HG02588 (cell line): ENCODE measurements around the gene SELPLG.

Experiments used
- ATAC-seq: cut with Tn5 transposase; IDR thresholded peaks from one replicate; pipeline ENCODE4 v1.9.1; 2021; ENCODE audit warnings: mild to moderate bottlenecking, moderate library complexity; ENCODE audit not compliant: unreplicated experiment

The SELPLG gene

GRCh38 chr12:108605690-108606406 lies 27.8 kb downstream of the SELPLG start:
- ATAC-seq: no peak

DNA sequence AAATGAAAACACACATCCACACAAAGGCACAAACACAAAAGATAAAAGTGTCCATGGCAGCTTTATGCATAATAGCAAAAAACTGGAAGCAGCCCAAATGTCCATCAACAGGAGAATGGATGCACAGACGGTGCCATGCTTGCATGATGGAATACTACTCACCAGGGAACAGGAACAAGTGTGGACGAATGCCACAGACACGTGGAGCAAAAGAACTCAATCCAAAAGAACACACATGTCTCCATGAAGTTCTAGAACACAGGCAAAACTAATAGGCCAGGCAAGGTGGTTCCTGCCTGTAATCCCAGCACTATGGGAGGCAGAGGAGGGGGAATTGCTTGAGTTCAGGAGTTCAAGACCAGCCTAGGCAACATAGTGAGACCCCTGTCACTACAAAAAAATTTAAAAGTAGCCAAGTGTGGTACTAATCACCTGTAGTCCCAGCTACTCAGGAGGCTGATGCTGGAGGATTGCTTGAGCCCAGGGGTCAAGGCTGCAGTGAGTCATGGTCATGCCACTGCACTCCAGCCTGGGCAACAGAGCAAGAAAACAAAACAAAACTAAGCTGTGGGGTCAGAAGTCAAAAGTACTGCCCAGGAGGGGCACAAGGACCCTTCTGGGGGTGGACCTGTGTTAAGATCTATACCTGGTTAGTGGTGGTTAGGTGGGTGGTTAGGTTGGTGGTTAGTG lies 28.5 kb downstream of the SELPLG start:
- ATAC-seq: no peak

GRCh38 chr12:108604208-108604941 lies 29.3 kb downstream of the SELPLG start:
- no peak for ATAC-seq

DNA sequence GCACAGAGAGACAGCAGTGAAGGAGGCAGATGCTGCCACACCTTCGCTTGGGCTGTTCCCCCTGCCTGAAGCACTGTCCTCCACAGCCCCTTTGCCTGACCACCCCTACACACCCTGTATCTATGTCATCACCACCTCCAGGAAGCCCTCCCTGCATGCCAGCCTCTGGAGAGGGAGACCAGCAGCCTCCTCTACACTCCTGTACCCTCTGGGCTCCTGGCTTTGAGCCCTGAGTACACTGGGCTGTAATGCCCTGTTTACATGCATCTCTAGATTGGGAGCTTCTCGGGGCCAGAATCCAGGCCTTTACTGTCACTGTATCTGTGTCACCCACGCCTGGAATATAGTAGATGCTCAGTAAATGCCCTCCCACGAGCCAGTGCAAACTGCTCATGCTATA lies 30.0 kb downstream of the SELPLG start:
- no peak for ATAC-seq

DNA sequence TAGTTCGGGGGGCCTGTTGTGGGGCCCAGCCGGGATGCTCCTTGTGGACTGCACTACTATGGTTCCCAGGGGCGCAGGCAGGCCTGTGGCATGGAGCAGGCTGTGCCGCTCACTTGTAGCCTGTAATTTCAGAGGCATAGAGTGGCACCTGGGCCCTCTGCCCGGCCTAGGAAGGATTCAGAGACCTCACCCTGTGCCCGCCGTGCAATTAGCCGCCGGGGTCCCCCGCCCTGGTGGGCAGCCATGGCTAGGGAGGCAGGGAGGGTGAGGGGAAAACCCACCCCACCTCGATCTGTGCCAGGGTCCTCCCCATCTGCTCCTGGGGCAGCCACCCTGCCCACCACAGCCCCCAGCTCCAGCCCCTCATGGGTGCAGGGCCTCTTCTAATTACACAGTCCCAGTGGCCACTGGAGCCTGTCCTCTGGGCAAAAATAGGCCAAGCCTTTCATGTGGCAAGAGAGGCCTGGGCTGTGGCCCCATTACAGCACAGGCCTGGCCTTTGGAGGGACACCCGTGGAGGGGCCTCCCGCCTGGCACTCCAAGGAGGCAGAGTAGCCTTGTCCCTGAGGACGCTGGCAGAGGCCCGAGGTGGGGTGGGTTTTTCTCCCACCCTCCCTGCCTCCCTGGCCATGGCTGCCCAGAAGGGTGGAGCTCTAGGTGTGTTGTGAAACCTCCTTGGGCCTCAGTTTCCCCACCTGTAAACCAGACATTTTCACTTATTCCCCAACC lies 30.6 kb downstream of the SELPLG start:
- ATAC-seq: no peak

- ATAC-seq: no peak
Observed at GRCh38 chr12:108602209-108602705, 31.4 kb downstream of the SELPLG start.

- no peak for ATAC-seq
Observed at GRCh38 chr12:108600702-108601007, 33.0 kb downstream of the SELPLG start.

DNA sequence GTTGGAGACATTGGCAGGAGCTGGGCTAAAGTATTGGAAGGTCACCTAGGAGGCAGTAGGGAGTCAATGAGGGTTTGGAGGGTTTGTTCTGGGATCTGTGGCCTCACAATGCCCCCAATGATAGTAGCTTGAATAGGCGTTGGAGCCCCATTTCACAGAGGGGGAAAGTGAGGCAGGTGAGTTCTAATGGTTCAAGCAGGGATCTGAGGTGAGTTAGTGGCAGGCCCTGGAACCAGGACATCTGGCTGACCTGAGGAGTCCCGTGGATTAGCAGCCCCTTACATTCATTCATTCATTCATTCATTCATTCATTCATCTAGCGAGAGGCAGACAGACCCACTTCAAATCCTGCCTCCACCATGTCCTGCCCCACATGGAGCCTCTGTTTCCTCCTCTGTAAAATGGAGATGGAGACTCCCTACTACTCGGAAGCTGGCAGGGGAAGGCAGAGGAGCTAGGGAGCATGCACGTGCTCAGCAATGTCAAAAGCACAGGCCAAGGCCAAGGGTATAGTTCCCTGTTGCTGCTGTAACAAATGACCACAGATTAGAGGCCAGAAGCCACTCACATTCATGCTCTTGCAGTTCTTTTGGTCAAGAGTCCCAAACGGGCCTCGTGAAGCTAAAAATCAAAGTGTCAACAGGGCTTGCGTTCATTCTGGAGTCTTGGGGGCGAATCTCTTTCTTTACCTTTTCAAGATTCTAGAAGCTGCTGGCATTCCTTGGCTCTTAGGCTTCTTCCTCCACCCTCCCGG lies 33.6 kb downstream of the SELPLG start:
- no peak for ATAC-seq

- ATAC-seq: no peak
Observed at GRCh38 chr12:108599541-108599940, 34.2 kb downstream of the SELPLG start.

DNA sequence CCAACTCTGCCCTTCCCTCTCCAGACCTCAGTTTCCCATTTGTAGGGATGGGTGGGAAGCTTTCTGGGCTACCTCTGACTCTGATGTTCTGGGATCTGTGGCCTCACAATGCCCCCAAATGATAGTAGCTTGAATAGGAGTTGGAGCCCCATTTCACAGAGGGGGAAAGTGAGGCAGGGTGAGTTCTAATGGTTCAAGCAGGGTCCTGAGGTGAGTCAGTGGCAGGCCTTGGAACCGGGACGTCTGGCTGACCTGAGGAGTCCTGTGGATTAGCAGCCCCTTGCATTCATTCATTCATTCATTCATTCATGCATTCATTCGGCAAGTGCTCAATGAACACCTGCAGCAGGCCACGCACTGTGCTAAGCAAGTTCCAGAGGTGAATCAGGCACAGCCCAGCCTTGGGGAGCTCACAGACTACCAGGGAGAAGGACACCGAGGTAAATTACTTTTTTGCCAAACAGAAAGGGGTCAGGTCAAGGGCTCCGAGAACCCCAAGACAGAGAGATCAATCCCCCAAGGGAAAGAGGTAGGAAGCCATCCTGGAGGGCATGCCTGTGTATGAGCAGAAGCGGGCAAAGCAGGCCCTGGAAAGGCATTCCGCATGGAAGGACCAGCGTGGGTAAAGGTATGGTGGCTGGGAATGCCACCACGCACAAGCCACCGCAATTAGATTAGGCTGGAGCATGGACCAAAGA lies 35.0 kb downstream of the SELPLG start:
- ATAC-seq: no peak

GRCh38 chr12:108597559-108598471 lies 35.9 kb downstream of the SELPLG start, which contains the start of gene TMEM119:
Gene TMEM119 (minus strand): TSS chr12:108598084. CDS start chr12:108592383, 5,701 bp downstream.
- no peak for ATAC-seq

- no peak for ATAC-seq
Observed at GRCh38 chr12:108596854-108597558, 36.7 kb downstream of the SELPLG start.

DNA sequence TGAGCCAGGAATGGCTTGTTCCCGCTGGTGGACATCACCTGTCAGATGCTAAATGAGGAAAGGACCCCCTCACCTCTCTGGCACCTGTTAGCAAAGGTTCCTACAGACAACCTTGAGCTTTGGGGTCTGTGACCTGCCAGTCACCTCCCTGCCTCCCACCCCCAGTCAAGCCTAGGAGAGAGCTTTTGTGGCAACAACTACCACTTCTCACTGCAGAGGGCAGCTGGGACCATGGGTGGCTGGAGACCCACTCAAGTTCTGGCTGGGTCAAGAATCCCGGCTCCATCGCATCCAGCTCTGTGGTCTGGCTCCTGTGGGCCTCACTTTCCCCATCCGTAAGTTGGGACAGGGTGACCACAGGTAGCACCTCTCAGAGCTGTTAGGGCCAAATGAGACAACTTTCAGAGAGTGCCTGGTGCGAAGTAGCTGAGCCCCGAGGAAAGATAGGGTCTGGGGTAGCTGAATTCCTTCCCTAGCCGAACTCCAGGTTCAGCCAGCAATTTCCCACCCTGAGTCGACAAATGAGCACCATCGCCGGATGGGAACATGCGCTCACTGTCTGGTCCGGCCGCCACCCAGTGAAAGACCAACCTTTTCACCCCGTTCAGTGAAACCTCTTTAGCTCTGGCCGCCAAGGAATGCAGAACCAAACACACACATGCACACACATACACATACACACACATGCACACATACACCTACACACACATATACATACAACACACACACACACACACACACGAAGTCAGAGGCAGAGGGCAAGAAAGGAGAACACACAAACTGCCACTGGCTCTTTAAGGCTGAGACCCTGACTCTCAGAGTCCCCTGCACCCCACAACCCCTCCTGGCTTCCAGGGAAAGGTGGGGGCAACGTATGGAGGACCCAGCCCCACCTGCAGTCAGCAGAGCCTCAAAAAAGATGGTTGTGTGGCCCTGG lies 37.7 kb downstream of the SELPLG start:
- ATAC-seq: no peak

DNA sequence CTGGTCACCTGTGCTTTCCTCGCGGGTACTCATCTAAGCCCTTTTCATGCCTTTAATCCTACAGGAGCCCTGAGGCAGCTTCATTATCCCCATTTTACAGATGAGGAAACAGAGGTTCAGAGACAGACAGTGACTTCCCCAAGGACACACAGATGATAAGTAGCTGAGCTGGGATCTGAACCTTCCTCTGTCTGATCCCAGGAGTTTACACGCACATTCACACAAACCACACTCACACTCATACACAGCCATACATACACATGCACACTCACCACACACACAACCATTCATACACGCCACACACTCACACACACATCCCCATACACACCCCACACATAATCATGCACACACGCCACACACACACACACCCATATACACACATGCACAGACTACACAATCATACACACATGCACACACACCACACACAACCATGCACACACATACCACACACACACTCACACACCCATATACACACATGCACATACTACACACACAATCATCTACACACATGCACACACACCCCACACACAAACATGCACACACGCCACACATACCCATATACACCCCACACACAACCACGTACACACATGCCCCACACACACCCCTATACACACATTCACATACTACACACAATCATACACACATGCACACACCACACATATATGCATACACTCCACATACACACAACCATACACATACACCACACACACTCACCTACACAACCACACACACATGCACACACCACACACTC lies 38.6 kb downstream of the SELPLG start:
- ATAC-seq: no peak

DNA sequence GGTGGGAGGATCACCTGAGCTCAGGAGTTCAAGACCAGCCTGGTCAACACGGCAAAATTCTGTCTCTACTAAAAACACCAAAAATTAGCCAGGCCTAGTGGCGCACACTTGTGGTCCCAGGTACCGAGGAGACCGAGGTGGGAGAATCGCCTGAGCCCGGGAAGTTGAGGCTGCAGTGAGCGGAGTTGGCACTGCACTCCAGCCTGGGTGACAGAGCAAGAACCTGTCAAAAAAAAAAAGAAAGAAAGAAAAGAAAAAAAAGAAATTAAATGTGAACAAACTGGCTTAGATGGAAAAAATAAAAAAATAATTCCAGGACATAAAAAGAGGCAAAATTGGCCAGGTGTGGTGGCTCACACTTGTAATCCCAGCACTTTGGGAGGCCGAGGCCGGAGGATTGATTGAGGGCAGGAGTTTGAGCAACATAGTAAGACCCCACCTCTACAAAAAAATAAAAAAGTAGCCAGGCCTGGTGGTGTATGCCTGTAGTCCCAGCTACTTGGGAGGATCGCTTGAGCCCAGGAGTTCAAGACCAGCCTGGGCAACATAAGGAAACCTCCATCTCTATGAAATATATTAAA lies 39.3 kb downstream of the SELPLG start:
- no peak for ATAC-seq
